ENCODE measurements around the gene NPHP3.

NPHP3 gene

GRCh38 chr3:132694991-132695390 is 27.2 kb downstream of the NPHP3 start:
- DNase-seq: no peak

DNA sequence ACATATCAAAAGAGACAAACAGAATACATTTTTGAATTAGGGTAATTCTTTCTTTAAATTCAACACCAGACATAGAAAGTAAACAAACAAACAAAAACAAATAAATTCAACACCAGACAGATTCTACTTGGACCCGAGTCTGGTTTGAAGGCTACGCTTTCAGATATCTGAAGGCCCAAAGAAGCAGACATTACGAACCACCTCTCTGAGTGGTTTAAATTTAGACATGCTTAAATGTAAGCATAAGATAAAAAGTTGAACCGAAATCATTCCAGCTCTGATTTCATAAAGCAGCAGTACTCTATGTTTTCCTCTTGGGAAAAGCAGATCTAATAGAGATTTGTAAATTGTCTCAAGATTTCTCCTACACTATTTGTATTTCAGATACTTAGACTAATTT is 32.2 kb downstream of the NPHP3 start:
- DNase-seq: no peak

GRCh38 chr3:132682201-132682600 is 40.0 kb downstream of the NPHP3 start:
- DNase-seq: no peak

- DNase-seq: no peak
Observed at GRCh38 chr3:132681421-132681820, 40.8 kb downstream of the NPHP3 start.

- DNase-seq: no peak
Observed at GRCh38 chr3:132679911-132680310, 42.3 kb downstream of the NPHP3 start.

GRCh38 chr3:132675408-132675807 is 46.8 kb downstream of the NPHP3 start:
- no peak for DNase-seq

DNA sequence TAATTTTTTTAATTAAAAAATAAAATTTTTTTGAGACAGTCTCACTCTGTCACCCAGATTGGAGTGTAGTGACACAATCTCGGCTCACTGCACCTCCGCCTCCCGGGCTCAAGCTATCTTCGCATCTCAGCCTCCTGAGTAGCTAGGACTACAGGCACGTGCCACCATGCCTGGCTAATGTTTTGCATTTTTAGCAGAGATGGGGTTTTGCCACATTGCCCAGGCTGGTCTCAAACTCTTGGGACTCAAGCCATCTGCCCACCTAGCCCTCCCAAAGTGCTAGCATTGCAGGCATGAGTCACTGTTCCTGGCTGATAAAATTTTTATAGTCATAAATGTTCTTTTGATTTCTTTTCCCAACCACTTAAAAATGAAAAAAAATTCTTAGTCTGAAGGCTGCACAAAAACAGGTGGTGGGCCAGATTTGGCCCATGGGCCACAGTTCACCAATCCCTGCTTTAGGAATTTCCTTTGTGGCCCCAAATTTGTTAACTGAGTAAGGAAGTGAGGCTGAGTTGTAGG is 52.9 kb downstream of the NPHP3 start:
- DNase-seq: no peak

- DNase-seq: no peak
Observed at GRCh38 chr3:132665230-132665745, 56.9 kb downstream of the NPHP3 start.

GRCh38 chr3:132662212-132662611 is 60.0 kb downstream of the NPHP3 start:
- no peak for DNase-seq

DNA sequence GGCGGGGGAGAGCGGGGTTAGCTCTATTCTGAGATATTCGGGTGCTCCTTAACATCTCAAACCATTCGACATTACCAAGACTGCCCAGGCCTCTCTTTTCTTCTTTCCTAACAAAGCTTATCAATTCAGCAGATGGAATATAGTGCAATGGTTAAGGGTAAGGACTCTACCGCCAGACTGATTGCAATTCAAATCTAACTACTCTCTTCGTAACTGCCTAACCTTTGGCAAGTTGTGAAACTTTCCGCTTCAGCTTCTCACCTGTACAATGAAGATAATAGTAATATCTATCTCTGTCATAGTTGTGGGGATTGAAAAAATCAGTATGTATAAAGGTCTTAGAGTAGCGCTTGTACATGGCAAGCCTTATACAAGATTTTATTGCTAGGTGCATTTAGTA is 61.1 kb downstream of the NPHP3 start:
- DNase-seq: no peak

GRCh38 chr3:132660811-132661070 is 61.5 kb downstream of the NPHP3 start:
- no peak for DNase-seq

DNA sequence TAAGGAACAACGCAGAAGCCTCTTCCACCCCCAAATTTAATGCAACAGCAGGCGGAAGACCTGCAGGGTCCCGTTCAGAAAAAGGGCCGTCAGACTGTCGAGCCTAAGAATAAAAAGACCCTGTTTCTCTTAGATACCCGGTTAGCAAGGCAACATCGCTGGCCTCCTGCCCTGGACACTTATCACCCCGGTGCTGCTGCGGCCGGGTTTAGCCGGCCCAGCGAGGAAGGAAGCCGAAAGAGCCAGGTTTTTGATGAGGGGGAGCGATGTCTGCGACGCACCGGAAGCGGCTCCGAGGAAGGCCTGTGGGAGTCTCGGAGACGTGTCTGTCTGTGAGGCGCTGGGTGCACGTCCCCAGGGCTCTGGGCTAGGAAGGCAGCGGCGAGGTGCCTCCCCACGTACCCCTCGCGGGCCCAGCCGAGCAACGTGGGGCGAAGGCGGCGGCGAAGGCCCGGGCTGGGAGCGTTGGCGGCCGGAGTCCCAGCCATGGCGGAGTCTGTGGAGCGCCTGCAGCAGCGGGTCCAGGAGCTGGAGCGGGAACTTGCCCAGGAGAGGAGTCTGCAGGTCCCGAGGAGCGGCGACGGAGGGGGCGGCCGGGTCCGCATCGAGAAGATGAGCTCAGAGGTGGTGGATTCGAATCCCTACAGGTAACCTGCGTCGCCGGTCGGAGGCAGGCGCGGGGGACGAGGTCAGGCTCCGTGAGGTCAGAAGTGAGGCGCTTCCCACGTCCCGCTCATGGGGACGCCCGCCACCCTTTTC is 62.0 kb downstream of the NPHP3 start, which contains the start of gene UBA5:
Gene UBA5, plus strand, starts transcription at position 278 of the 759 bp plus-strand sequence. Its CDS starts 209 bp downstream, at position 487.
- DNase-seq: peak; percentile 89

DNA sequence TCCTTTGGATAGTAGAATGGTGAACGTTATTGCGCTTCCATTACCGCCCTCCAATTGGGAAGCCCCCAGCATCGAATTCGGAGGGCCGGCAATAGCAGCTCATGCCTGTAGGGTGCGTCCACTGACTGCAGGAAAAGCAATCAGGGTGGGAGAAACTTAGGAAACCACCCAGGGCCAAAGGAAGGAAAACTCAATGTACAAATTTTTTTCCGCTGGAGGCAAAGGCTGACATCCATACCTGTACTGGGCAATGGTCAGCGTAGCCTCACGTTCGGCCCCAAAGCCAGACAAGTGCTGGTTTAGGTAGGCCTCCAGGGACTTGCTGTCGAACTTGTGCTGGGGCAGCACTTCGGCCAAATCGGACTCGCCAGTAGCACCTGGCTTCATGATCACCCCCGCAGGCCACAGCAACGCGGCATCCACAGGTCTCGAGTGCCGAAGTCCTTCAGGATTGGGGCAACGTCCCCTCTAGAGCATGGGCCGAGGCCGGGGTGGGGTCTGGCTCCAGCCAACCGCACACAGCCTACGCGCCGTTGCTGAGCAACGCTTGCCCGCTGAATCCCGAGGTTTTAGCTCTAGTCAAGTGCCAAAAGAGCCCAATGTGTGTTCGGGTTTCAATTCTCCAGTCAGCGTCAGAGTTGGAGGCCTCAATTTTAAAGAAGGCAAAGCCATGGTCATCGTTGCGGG is 62.7 kb downstream of the NPHP3 start, which contains the start of gene ACAD11:
Gene ACAD11, minus strand, starts transcription at position 445 of the 687 bp plus-strand sequence. Its CDS starts 58 bp downstream, at position 387.
- peak; percentile 76 for DNase-seq

- no peak for DNase-seq
Observed at GRCh38 chr3:132659000-132659364, 63.2 kb downstream of the NPHP3 start.

DNA sequence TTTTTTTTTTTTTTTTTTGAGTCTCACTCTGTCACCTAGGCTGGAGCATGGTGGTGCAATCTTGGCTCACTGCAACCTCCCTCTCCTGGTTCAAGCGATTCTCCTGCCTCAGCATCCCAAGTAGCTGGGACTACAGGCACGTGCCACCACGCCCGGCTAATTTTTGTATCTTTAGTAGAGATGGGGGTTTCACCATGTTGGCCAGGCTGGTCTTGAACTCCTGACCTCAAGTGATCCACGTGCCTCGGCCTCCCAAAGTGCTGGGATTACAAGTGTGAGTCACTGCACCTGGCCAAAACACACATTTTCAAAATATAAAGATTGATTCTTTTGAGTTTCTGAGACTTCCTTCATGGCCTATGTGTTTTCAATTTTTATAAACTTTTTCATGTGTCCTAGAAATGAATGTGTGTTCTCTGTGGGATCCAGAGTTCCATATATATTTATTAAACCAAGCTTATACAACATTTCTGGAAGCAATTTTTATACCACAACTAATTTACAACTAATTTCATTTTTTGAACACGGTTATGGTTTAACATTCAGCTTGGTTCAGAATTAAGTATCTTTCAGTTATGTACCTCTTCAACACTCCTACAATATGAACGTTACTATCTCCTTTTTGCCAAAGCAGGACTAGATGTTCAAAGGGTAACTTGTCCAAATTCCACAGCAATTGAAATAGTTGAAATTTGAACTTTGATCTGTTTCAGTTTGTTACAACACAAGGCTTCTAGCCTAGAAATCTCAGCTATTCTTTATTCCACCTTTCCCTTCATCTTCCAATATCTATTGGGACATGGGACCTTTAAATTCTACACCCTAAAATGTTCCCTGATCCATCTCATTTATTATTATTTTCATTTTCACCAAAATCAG is 64.1 kb downstream of the NPHP3 start:
- DNase-seq: no peak

- DNase-seq: no peak
Observed at GRCh38 chr3:132655471-132655870, 66.7 kb downstream of the NPHP3 start.

- DNase-seq: no peak
Observed at GRCh38 chr3:132654721-132655120, 67.5 kb downstream of the NPHP3 start.

DNA sequence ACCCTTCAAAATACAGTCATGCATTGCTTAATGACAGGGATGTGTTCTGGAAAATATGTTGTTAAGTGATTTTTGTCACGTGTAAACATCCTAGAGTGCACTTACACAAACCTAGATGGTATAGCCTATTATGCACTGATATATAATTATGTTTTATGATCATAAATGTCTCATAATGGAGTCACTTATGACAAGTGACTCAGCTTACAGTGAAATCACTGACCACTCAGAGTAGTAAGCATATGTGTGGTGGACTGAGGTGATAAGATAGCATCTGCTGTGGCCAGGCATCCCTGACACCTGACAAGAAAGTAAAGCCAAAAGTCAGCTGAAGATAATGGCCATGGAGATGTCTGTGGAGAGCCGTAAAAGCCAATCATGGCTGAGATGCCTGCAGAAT is 68.0 kb downstream of the NPHP3 start:
- no peak for DNase-seq

- no peak for DNase-seq
Observed at GRCh38 chr3:132652640-132653270, 69.5 kb downstream of the NPHP3 start.

DNA sequence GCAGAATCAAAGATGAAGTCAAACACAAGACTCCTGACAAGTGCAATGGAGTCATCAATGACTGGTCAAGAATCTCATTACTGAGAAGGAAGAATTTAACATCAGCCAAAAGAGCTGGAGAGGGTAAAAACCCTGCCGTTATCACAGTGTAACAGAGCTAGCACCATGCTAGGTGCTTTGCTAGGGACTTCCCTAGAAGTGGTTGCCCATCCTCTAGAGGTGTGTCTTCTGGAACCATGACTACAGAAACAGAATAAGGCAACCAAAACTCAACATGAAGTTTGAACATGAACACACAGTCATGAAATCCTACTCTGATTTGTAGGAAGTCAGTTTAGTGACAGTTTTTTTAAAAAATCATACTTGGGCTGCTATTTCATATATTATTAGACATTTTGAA is 72.1 kb downstream of the NPHP3 start:
- DNase-seq: no peak

DNA sequence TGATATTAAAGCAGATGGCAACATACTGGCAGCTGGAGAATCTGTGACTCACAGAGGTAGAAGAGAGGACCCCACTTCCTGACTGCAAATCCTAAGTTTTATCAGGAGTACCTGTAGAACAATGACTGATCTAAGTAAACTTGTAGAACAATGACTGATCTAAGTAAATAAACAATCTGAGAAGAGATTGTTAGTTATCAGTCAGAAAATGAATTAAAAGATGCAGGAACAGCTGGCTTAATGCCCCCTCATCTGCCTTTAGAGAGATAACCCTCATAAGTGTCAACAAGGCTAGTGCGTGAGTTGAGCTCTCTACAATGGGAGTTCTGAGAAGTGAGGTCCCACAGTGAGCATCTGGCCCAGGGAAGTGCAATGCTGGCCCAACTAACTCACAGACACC is 77.2 kb downstream of the NPHP3 start:
- no peak for DNase-seq

DNA sequence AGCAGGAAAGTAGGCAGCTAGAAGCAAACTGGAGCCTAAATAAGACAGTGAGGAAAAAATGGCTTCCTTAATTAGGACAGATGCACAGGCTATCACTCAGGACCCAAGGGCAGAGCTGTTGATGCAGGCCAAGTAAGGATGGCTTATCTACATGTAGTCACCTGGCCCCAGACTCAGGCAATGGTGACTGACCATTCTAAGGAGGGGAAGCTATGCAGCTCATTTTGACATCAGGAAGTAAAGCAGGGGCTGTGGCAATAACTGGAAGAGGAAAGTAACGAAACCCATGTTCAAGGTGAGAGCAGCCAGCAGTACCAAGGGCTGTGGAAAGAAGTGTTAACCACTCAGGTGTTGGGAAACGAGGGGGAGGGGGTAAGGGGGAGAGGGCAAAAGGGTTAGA is 78.8 kb downstream of the NPHP3 start:
- DNase-seq: no peak

GRCh38 chr3:132642539-132642847 is 79.7 kb downstream of the NPHP3 start:
- DNase-seq: no peak

All from activated effector memory CD4-positive, alpha-beta T cell treated with anti-CD3 and anti-CD28 coated beads, Interleukin-2, amount 50 U/mL, for 16 hours (primary cell).